Measurements from ENCODE around the gene ABHD2.

GRCh38 chr15:89142423-89142822 lies 54.2 kb downstream of the ABHD2 start:
- no peak for TF ChIP-seq SAFB (IDR thresholded peaks at IDR 0.05; ENCODE audit: borderline replicate concordance, low read depth, low read length)
- no peak for TF ChIP-seq TBP (optimal IDR thresholded peaks at IDR 0.05; ENCODE audit: low read depth, low read length)
- no peak for TF ChIP-seq BACH1 (tag; IDR thresholded peaks at IDR 0.05)
- TF ChIP-seq CTCF (IDR thresholded peaks at IDR 0.05 in 2 of 3, conservative IDR thresholded peaks at IDR 0.05 in 1 of 3; ENCODE audit: insufficient read depth in 2 of 3, low read depth in 1 of 3, low read length in 3 of 3): no peak
- no peak for TF ChIP-seq ELK1 (CRISPR knock-in tag; IDR thresholded peaks at IDR 0.05)
- no peak for TF ChIP-seq TEAD4 (IDR thresholded peaks at IDR 0.05; ENCODE audit: low read length)
- no peak for TF ChIP-seq TEAD4 (CRISPR knock-in tag; IDR thresholded peaks at IDR 0.05; ENCODE audit: borderline replicate concordance)
- TF ChIP-seq EP300 (IDR thresholded peaks at IDR 0.05; ENCODE audit: low read length): no peak
- no peak for TF ChIP-seq ZBTB8A (IDR thresholded peaks at IDR 0.05; ENCODE audit: partially characterized antibody)
- TF ChIP-seq THAP7 (CRISPR knock-in tag; IDR thresholded peaks at IDR 0.05): no peak
- no peak for TF ChIP-seq THRA (IDR thresholded peaks at IDR 0.05)
- TF ChIP-seq PHTF2 (CRISPR knock-in tag; IDR thresholded peaks at IDR 0.05): no peak
- TF ChIP-seq NR1H2 (CRISPR knock-in tag; IDR thresholded peaks at IDR 0.05): no peak
- no peak for TF ChIP-seq TCF7 (IDR thresholded peaks at IDR 0.05; ENCODE audit: borderline replicate concordance)
- TF ChIP-seq EZH2 (IDR thresholded peaks at IDR 0.05; ENCODE audit: borderline replicate concordance, low read depth, low read length): no peak
